HG02970 (cell line): ENCODE results near the gene HACD3.

Source experiments
- ATAC-seq: cut with Tn5 transposase; IDR thresholded peaks from one replicate; pipeline ENCODE4 v1.9.1; 2021; ENCODE audit warnings: mild to moderate bottlenecking, moderate library complexity, moderate number of reproducible peaks; ENCODE audit not compliant: unreplicated experiment, low FRiP score

The HACD3 gene, protein sequence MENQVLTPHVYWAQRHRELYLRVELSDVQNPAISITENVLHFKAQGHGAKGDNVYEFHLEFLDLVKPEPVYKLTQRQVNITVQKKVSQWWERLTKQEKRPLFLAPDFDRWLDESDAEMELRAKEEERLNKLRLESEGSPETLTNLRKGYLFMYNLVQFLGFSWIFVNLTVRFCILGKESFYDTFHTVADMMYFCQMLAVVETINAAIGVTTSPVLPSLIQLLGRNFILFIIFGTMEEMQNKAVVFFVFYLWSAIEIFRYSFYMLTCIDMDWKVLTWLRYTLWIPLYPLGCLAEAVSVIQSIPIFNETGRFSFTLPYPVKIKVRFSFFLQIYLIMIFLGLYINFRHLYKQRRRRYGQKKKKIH

DNA sequence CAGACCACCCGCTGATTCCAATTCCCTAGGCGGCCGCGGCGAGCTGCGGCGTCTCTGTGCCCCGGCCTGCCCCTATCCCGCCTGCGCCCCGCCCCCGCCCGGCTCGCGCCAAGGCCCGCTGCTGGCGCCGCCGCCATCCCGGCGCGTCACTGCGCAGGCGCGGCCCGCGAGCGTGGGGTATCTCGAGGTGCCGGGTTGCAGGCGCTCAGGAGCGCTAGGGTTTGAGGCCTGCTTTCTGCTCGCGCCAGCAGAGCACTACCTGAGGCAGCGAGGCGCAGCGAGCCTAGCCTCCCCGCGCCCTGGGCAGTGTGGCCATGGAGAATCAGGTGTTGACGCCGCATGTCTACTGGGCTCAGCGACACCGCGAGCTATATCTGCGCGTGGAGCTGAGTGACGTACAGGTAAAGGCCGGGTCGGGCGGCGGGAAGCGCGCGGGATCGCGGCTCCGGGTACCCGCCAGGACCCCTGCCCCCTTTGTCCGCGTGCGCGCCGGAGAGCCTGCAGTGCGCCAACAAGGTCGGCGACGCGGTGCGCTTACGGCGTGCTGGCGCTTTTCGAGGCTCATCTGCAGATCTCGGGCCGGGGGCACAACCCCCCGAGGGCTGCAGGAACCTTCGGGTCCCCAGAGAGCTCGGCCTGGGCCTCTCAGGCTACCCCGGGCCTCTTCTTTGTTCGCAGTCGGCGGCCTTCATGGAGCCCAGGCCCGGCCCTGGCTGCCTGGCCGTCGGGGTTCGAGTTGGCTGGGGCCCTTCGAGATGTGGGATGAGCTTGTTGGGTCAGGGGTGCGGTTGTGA is at the start of gene HACD3:
TSS of gene HACD3 (plus strand) at position 146 of the 794 bp plus-strand sequence. CDS start at position 315, 169 bp downstream.
- ATAC-seq, result peak; percentile 67

DNA sequence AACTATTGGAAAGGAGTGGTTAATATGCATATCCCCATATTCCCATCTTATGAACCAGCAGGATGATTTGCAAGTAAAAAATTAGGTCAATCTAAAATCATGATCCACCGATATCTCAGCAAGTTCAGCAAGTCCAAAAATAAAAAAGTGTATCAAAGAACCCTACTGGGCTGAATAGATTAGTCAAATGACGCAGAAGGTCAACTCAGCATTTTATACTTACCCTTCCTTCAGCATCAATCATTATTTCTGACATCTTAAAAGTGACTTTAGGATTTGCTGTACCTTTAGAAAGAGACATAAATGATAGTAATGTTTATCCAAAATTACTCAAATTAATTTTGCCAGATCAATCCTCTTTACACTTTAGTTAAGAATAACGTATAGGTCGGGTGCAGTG is 45.4 kb upstream of the HACD3 start:
- no peak for ATAC-seq

DNA sequence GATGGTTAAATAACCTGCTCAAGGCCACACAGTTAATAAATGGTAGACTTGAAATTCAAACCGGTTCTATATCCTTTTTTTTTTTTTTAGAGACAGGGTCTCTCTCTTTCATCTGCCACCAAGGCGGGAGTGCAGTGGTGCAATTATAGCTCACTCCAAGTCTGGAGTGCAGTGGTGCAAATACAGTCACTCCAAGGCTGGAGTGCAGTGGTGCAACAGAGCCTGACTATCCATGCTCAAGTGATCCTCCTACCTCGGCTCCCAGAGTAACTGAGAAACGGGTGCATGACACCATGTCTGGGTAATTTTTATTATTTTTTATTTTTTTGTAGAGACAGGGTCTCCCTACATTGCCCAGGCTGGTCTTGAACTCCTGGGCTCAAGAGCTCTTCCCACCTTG is 36.2 kb upstream of the HACD3 start:
- ATAC-seq, result no peak

DNA sequence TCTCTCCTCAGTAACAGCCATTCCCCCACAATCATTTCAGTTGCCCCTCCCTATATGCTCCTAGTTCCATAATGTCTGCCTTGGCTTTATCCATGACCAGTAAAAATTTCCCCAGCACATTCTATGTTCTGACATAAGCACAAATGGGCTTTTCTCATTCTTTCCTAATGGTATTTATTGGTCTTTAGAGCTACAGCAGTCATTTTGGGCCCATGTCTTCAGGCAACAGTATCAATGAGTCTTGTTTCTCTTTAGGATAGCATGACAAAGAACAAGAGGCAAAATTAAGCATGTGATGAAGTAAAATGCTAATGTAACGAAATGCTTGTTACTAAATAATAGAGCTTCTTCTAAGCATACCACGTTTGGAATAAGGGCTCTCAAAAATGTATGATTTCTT is 20.9 kb upstream of the HACD3 start:
- no peak for ATAC-seq

DNA sequence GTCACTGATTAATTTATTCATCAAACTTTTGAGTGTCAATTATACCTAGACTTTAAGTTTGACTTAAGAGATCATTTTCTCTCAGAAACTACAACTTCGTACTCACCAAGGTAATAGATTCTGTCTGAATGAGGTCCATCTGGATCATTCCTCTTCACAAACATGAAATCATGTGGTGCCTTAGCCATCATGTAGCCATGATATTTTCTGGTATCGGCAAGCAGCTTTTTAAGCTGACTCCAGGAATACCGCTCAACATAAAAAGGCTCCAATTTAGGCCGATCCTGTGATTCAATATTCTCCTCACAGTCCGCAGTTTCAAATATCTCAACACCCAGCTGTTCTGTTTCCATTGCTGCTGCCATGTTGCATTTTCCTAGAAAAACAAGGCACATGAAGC is 18.1 kb upstream of the HACD3 start:
- ATAC-seq, result no peak

DNA sequence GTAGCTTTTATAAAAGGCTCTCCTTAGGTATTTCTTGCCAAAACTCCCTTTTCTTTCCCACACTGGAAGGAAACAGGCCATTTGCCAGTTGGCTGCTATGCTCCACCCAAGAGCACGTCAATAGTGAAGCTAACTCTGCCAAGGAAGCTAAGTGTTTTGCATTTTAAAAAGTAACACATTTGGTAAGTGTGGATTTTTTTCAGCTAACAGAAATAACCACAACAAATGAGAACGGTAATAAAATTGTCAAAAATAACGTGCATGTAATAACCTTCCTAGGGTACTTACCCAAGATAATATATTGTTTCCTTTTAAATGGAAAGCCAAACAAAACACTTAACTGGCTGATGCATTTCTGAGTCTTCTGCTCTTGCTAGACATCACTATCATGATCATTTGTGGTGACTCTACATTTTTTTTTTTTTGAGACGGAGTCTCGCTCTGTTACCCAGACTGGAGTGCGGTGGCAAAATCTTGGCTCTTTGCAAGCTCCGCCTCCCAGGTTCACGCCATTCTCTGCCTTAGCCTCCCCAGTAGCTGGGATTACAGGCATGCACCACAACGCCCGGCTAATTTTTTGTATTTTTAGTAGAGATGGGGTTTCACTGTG is 17.4 kb upstream of the HACD3 start:
- ATAC-seq, result no peak

DNA sequence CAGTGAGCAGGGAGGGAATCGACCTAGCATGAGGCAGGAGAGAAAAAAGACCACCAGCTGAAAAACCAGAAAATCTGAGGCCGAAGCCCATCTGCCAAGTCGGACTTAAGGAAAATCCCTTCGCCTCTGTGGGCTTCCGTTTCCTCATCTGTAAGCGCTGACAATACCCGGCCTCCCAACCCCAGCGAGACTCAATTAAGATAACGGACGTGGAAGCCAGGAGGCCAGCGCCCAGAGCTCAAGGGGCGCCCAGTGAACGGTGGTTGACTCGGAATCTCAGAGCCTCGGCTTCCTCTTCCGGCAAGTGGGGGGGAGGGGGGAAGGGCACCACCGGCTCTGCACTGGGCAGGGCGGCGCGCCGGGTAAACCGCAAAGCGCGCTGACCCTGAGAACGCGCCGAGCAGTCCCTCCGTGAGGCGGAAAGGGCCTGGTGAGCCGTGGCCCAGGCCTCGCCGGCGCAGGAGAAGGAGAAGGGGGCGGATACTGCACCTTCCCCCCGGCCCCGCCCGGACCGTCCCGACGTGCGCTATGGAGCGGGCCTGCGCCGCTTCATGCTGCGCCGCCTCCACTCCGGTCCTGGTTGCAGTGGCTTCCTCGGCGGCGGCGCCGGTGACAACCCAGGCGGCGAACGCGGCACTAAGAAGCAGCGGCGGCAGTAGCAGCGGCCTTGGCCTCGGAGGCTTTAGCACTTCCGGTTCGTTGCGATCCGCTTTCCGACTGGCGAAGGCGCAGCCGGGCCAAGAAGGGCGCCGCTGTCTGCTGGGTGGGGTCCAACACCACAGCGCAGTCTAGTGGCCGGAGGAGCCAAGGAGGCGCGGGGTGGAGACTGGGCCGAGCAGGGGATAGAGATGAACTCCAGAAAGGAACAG is 13.0 kb upstream of the HACD3 start, which contains the start of gene DPP8:
TSS of gene DPP8 (minus strand) at position 693 of the 869 bp plus-strand sequence. CDS start 5,136 bp downstream, outside the sequence.
- ATAC-seq, result peak; percentile 79

DNA sequence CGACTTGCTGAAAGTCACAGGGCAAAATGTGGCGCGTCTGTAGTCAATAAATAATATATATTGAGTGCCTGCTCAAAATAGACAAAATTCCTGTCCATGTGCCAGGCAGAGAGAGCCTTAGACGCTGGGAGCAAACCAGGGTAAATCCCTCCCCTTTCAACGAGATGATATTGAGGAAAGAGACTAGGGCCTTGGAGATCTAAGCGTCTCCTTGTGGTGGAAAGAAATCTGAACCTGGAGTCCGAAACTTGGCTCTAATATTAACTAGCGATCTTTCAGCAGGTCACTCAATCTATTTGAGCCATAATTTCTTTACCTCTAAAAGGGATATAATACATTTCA is 12.4 kb upstream of the HACD3 start:
- no peak for ATAC-seq

DNA sequence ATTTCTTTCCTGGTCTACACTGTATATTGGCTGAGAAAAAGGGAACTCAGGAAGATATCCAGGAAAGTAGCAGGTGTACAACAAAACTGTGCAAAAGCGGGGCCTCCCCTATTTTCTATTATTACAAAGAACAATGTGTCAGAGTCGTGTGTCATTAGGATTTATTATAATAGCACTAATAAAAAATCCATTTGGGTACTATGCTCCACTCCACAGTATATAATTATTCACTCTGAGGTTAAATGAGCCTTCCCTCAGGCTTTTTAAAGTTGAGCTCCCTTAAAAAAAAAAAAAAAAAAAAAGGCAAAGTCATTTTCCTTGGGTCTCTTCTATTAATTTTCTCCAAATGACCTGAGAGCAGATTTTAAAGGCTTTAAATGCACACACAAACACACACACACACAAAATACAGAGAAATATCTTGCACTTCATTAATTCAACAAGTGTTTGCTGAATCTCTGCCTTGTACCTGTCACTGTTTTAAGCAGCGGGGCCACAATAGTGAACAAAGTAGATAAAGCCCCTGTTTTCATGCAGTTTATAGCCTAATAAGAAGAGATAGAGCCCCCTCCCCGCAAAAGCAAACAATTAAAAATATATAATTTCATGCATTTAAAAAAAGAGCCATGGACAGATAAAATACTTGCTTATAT is 11.5 kb upstream of the HACD3 start:
- ATAC-seq, result no peak

DNA sequence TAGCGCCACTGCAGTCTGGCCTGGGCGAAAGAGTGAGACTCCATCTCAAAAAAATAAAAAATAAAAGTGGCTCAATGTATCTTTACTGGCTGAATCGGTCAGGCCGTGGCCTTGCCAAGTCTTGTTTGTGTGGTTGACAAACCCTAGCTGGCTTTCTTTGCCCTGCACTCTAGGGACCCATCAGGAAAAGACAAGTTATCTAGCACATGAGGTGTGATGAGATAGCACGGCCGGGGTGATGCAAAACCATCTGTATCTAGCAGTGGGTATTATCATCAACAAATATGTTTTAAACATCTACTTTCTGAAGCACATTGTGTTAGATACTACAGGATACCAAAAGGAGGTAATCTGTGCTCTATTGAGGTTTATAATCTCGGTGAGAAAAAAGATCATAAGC is 8.9 kb upstream of the HACD3 start:
- ATAC-seq, result no peak

DNA sequence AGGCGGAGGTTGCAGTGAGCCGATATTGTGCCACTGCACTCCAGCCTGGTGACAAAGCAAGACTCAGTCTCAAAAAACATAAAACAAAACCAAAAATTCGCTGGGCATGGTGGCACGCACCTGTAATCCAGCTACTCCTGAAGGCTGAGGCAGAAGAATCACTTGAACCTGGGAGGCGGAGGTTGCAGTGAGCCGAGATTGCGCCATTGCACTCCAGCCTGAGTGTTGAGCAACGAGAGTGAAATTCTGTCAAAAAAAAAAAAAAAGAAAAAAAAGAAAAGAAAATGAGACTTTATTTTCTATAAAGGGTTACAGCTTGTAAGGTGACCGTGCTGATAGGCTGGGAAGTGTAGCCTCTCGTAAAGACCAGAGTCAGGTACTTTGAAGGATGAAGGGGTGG is 6.0 kb upstream of the HACD3 start:
- ATAC-seq, result no peak

DNA sequence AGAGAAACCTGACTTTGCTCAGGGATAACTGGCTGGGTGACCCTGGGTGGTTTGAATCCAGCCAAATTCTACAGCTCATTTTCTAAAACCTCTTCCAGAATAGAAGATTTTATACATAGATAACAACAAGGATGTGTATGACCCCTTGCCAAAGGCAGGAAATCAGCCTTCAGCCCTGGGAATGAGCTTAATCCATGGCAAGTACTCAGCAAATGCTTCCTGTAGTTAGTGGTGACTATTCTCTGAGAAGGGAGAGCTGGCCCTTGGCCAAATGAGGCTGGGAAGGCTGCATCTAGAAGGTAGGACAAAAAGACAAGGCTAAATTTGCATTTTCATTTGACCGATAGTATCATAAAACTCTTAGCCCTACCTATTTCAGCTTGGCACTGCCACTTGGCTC is 4.6 kb upstream of the HACD3 start:
- ATAC-seq, result no peak

DNA sequence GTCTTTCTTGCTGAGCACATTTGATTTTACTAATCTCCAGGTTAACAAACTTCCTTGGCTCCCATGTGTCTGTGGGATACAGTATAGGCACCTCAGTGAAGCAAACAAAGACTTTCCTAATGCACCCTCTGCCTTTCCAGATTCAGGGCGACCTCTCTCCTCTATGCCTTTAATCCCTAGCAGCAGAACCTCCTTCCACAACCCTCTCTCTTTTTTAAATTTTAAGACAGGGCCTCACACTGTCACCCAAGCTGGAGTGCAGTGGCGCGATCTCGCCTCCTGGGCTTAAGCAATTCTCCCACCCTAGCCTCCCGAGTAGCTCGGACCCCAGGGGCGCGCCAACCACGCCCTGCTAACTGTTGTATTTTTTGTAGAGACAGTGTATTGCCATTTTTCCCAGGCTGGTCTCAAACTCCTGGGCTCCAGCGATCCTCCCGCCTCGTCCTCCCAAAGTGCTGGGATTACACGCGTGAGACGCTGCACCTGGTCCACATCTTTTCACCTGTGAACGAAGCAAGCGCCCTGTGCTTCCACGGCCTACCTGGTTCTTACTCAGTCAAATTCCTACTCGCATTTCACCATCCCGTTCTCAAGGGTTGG is 1.7 kb upstream of the HACD3 start:
- ATAC-seq, result no peak

DNA sequence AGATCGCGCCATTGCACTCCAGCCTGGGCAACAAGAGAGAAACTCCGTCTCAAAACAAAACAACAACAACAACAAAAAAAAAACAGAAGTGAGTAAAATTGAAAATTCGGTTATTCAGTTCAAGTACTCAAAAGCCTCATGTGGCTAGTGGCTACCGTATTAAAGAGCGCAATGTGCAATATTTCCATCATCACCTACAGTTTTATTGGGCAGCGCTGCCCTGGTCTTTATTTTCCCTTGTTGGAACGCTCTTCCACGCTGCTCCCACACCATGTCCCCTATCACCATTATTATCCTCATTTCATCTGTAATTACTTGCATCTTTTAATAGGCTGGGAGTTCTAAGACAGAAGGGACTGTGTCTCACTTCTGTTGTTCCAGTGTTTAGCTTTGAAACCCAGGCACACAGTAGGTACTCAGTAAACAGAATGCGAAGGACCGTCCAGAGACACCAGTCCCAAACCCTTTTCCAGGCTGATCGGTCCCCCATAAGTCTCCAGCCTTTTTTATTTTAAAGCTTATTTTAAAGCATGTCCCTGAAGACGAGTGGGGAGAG is 423 bp upstream of the HACD3 start:
- no peak for ATAC-seq

DNA sequence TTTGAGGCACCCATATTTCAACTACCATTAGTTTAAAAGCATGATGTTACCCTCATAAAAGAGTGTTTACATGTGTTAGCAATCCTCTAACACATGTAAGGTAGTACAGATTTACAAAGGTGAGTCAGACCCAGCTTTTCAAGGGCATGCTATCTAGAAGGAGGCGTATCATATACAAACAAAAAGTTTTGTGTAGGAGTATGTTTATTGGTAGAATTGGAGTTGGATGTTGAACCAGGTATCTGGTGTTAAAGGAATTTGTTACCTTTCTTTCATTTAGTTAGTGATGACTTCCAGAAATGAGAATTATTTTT is 2.4 kb downstream of the HACD3 start:
- ATAC-seq, result no peak

DNA sequence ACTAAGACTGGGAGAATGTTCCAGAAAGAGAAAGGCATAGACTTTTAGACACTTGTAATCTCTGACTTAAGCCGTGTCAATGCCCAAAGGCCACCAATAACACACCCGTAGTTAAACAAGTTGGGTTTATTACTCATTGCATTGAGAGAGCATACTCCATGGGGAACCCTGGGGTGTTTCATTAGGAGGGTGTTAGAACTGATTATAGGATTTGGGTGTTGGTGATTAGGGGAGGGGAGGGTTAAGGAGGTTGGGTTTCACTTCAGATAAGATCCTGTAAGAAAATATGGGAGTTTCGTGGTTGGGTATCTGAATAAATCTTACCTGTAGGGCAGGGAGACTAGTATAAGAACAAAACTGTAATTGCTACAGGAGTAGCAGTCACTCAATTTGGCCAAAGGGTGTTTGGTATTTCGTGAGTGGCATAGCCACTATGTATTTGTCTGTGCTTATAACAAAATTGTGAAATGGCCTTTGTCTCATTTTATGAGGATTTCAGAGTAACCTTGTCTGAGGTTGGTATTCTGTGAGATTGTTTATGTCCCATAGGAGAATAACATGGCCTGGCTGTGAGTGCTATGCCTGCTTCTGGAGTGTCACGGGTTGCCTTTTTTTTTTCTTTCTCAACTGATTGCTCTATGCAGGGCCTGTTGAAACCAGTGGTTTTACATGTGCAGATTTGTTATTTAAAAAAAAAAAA is 2.9 kb downstream of the HACD3 start:
- no peak for ATAC-seq

DNA sequence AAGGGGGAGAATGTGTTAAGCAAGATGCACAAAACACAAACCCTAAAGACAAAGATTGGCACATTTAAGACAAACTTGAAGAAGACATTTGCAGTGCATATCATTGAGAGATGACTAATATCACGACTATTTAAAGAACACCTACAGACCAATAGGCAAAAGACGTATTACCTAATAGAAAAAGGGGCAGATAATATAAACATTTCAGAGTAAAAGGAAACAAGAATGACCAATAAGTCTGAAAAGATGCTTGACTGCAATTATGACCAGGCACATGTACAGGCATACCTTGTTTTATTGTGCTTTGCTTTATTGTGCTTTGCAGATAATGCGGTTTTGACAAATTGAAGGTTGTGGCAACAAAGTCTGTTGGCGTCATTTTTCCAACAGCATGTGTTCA is 4.9 kb downstream of the HACD3 start:
- no peak for ATAC-seq

DNA sequence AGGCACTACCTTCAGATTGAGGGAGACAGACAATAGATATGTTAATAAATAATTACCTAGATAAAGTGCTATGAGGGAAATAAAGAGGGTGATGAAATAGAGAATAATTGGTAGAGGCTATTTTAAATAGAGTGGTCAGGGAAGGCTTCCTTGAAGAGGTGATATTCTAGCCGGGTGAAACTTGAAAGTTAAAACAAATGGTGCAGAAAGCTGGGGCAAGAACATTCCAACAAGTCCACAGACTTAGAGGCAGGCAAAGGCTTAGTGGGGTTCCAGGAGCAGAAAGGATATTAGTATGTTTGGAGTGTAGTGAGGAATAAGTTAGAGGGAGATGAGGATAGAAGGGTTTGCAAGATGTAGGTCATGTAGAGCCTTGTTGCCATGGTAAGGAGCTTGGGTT is 10.1 kb downstream of the HACD3 start:
- ATAC-seq, result no peak

DNA sequence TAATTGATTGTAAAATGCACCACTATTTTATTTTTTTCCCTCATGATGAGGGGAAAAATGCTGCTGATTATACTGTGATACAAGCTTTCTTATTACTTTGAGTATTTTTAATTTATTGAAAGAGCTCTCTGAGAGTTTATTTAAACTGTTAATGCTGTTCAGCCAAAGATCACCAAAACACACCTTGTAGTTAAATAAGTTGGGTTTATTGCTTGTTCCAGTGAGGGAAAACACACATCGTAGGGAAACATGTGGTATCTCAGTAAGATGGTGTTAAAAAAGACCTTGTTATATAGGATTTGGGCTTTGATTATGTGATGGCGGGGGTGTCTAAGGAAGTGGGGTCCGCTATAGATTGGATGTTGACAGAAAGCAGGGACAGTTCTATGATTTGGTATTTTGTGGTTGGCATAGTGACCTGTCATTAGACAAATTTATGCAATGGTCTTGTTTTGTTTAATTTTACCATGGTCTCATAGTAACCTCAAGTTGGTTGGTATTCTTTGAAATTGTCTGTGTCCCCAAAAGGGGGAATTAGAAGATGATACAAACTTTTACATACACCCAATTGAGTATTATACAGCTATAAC is 11.1 kb downstream of the HACD3 start:
- no peak for ATAC-seq
